CD4-positive, alpha-beta T cell treated with Interleukin-17A for 1 hour (primary cell): ENCODE data around the gene DBN1.
"Not testable (repeated sequence)": the region's sequence is repeated elsewhere in the genome, so short reads cannot be mapped to it uniquely, and the experiment has no call there.

Experiments used
- DNase-seq: peaks from one replicate; pipeline ENCODE4 v3.0.0-alpha.2; 2020

DBN1 gene

GRCh38 chr5:177427919-177428573 is 45.4 kb downstream of the DBN1 start:
- peak; percentile 38 for DNase-seq

GRCh38 chr5:177427211-177427822 is 46.1 kb downstream of the DBN1 start:
- DNase-seq = no peak

DNA sequence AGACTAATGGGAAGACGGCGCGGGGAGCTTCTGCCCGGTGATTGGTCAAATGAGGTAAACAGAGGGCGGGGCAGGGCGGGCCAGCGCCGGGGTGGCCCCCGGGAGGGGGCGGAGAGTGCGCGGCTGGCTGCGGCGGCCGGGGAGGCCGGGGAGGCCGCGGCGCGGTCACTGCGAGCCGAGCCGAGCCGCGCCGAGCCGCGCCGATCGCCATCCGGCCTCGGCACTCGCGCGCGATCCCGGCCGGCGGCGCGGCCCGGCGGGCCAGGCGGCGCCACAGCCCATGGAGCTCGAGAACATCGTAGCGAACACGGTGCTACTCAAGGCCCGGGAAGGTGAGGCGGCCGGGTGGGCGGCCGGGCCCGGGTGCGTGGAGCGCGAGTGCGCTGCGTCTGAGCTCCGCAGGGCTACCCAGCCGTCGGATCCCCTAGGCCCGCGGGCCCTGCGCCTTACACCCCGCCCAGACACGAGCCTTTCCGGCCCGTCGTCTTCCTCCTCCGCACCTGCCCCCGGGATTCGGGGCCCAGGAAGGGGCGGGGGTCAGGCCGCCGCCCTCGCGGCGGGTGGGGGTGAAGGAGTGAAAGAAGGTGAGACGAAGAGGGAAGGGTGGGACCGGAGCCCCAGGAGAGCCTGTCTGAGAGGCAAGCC is 46.7 kb downstream of the DBN1 start, which contains the start of gene GRK6:
Gene GRK6, plus strand, starts transcription at position 111 of the 645 bp plus-strand sequence. Its CDS starts 170 bp downstream, at position 281.
- DNase-seq = peak; percentile 81

GRCh38 chr5:177425801-177426565 is 47.5 kb downstream of the DBN1 start:
- DNase-seq = peak; percentile 100

DNA sequence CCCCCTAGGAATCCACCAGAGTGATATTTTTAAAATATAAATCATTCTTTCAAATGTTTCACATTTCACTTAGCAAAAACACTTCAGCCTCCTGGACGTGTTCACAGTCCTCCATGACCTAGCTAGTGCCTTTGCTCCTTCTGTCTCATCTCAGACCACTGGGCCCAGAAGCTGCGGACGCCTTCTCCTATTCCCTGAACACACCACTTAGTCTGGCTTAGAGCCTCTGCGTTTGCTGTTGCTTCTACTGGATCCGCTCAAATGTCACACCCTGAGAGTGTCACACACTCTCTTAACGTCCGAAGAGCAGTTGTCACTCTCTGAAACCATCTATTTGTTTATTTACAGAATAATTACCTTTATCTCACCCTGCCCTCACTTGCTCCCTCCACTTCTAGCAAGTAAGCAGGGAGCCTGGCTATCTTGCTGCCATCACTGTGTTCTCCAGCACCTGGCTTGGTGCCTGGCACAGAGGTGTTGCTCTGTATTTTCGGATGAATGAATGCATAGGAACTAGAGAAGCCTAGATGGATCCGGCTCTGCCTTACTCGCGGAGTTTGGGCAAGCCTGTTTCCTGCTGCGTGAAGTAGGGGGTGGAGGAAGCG is 48.1 kb downstream of the DBN1 start:
- no peak for DNase-seq

DNA sequence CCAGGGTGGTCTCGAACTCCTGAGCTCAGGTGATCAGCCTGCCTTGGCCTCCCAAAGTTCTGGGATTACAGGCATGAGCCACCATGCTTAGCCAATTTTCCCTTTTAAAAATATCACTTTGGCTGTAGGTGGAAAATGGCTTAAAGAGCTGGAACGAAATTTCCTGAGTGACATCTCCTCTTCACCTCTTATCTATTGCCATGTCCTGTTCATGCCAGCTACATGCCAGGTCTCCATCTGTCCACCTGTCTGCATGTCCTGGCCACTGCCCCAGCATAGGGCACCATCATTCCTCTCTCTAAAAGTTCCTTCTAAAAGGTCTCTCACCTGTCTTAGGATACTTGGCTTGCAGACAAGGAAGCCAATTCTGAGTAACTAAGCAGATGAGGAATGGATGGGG is 49.8 kb downstream of the DBN1 start:
- DNase-seq = no peak

DNA sequence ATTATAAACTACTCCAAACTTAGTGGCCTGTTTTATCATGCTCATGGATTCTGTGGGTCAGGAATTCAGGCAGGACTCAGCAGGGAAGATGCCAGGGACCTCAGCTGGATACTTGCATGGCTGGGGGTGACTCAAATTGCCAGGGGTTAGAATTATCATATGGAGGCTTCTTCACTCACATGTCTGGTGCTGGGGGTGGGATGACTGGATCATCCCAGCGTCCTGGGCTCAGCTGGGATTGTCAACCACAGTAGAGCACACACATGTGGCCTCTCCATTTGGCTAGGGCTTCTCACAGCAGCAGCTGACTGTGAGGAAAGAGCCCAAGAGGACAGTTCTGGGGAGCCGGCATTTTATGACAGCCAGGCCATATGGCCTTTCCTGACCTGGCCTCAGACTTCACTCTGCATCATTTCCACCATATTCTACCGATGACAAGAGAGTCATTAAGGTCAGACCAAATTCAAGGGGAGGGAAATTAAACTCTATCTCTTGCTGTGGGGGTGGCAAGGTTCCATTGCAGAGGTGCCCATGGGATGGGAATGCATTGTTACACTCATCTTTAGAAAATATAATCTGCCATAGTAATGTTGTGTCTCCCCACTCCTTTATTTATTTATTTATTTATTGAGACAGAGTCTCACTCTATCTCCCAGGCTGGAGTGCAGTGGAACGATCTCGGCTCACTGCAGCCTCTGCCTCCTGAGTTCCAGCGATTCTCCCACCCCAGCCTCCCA is 52.2 kb downstream of the DBN1 start:
- DNase-seq = no peak

GRCh38 chr5:177420472-177420871 is 53.0 kb downstream of the DBN1 start:
- not testable (repeated sequence) for DNase-seq

DNA sequence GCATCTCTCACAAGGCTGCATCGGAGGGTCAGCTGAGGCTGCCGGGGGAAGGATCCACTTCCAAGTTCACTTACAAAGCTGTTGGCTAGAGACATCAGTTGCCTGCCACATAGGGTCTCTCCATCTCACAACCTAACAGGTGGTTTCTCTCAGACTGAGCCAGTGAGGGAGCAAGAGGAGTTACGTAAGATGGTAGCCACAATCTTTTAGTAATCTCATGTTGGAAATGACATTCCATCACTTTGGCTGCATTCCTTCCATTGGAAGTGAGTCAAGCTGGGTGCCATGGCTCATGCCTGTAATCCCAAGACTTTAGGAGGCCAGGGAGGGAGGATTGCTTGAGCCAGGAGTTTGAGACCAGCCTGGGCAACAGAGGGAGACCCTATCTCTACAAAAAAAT is 54.4 kb downstream of the DBN1 start:
- no peak for DNase-seq

GRCh38 chr5:177417081-177417480 is 56.4 kb downstream of the DBN1 start:
- not testable (repeated sequence) for DNase-seq

- DNase-seq = no peak
These were observed 59.0 kb downstream of the DBN1 start for GRCh38 chr5:177414481-177414880.

DNA sequence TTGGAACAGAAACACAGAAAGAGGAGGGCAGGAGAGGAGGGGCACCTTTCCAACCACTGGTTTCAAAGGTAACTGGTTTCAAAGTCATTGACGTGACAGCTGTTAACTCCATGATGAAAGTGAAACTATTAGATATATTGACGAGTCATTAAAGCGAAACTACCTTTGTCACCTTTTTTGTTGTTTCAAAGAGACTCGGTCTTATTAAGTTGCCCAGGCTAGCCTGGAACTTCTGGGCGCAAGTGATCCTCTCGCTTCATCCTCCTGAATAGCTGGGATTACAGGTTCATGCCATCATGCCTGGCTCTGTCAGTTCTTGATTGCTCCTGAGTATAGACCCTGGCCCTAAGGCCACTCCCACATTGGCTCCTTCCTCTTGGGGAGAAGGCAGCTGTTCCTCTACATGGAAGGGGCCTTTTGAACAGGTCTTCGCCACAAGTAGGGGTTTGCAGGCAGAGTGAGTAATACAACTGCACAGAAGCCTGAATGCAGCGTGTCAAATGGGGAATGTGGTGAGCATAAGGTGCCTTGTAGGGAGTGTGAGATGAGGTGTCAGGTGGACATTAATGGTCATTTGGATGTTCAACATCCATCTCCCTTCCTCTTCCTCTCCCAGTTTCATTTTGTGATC is 60.7 kb downstream of the DBN1 start:
- DNase-seq = peak; percentile 78

GRCh38 chr5:177410575-177410974 is 62.9 kb downstream of the DBN1 start:
- DNase-seq = peak; percentile 38

- DNase-seq = no peak
These were observed 64.2 kb downstream of the DBN1 start, which contains the start of gene F12 for GRCh38 chr5:177409043-177409801. Gene F12, minus strand, starts transcription at chr5:177409564. Its CDS starts 37 bp downstream, at chr5:177409527.
